Ammon's horn (tissue), 1 donor: ENCODE measurements around the gene PRDM5.

Experiments used
- DNase-seq: peaks from one replicate; pipeline ENCODE4 v3.0.0-alpha.2; 2016; ENCODE audit warnings: low spot score

PRDM5 gene

DNA sequence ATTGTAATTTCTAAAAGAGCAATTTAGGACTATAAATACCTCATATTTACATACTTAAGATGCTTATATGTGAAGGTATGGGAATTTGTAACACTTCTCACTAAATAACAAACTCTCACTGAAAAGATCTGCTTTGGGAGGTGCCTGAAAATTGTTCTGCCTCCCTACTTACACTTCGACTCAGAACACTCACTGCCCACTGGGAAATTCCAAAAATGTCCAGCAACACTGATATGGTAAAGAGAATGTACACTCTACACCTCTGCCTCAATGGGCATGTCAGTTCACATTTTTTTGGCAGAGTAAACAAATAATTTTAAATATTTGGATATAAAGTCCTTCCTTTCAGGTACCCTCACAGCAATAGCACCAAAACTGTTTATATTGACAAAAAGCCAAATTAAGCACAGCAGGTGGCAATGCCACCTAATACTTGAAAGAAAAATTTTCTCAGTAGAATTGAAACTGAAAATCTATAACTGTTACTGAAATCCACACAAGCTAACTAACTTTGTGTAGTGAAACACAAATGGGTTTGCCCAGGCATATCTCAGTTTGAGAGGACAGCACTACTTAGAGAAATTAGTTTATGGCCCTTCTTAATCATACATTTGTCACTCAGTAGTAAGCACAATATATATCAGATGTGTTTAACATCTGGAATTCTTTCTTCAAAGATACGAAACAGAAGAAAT is 67.1 kb downstream of the PRDM5 start:
- DNase-seq = no peak

DNA sequence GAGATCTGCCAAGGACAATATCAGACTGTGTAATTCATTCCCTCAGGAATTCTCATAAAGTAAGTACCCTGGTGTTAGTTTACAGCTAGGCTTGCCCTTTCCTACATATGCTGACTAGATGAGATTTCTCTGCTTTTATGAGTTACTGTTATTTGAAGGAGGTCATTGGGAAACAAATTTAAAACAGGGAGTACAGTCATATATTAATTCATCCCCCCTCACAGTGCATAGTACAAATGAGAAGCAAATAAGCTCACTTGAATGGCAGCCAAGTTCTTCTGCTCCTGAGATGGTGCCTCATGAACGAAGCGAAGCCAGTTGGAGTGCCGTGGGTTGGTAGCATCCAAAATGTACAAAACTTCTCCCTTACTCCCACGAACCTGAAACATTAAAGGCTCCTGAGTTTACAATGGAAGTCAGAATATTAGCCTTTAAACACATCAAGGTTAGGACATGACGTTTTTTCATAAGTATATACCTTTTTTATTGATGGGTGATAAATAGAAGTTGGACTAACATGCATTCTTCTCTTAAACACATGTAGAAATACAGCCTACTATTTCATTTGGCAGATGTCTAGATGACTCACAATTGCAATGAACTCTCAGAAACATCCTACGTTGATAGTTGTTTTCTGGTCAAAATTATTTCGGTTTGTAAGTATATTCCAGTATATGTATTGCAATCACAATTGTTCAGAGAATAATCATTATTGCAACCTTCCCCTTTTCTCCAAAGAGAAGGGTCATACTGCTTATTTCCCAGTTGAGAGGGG is 69.2 kb downstream of the PRDM5 start:
- DNase-seq = peak; percentile 67

DNA sequence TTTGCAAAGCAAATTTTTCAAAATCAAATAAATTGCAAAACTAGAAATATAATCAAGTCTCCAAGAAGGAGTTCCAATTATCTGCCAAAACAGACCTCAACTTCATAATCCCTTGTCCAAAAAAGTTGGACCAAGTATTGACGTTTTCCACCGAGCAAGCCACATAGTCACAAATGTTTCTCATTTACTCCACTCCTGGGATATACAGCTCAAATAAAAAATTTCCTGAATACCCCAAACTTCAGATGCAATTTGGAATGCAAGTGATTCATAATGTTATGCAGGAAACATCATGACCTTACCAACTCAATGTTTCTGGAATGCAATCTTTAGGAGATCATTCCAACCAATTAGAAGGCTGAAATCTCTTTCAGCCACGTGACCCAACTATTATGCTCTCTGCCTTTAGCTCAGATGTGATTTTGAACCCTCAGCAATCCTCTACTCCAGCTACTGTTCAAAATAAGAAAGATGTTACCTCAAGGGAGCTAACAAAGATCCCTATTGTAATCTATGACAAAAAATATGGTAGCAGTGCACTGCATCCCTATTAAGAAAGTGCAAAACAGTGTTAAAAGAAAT is 72.4 kb downstream of the PRDM5 start:
- DNase-seq = no peak

GRCh38 chr4:120847019-120847582 is 75.4 kb downstream of the PRDM5 start:
- no peak for DNase-seq

DNA sequence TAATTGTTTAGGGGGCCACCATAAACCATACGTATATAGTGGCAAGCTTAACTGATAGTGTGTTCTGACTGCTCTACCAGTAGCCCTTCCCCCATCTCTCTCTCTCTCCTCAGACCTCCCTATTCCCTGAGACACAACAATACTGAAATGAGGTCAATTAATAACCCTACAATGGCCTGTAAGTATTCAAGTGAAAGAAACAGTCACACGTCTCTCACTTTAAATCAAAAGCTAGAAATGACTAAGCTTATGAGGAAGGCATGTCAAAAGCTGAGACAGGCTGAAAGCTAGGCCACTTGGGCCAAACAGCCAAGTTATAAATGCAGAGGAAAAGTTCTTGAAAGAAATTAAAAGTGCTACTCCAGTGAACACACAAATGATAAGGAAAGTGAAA is 78.0 kb downstream of the PRDM5 start:
- no peak for DNase-seq

GRCh38 chr4:120843849-120844527 is 78.5 kb downstream of the PRDM5 start:
- DNase-seq = no peak

DNA sequence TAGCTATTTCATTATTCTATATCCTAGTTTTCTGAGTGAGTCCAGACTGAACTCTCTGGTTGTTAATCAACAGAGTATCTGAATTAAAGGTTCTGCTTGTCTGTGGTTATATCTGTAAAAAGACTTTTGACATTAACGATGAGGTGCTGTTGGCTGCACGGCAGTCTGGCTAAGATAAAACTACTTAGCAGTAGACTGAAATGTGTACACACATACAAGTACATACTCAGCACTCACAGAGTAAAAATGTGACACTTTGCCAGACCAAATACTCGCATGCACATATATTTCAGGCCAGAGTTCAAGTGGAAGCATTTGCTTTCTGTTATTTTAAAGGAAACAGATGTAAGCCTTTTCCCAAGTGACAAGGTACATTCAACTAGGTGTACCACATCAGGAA is 80.5 kb downstream of the PRDM5 start:
- no peak for DNase-seq

GRCh38 chr4:120841580-120841979 is 80.9 kb downstream of the PRDM5 start:
- no peak for DNase-seq

DNA sequence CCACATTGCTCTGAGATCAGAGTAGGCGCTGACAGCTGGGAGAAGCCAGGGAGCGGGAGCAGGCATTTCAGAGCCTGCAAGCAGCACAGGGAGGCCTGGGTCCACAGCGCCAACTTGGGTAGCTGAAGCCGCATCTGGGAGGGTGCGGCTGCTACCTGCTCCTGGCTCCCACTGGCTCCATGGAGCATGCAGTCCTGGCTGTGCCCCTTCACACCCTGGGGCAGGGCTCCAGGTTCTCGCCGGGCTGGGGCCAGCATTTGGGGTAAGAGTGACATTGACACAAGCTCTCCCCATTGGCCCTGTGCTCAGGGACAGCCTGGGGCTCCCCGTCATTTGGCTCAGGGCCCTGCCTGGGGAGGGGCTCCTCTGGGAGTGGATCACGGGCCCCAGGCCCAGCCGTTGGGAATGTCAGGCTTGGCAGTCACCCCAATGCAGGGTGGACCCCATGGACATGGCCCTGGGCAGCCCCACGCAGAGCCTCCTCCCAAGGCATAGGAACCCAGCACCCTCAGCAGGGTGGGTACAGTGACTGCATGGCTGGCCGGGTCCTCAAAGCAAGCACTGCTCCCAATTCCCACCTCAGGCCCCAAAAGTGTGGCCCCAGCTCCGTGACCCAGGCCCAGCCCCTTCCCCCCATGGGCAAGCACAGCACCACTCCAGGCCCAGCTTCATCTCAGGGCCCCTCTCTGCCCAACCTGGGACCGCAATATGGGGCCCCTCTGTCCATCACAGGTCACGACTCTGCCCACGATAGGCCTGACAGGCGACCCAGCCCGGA is 82.4 kb downstream of the PRDM5 start:
- no peak for DNase-seq

- peak; percentile 7 for DNase-seq
These were observed 83.1 kb downstream of the PRDM5 start for GRCh38 chr4:120839334-120839973.

- no peak for DNase-seq
These were observed 83.7 kb downstream of the PRDM5 start for GRCh38 chr4:120838784-120839183.

DNA sequence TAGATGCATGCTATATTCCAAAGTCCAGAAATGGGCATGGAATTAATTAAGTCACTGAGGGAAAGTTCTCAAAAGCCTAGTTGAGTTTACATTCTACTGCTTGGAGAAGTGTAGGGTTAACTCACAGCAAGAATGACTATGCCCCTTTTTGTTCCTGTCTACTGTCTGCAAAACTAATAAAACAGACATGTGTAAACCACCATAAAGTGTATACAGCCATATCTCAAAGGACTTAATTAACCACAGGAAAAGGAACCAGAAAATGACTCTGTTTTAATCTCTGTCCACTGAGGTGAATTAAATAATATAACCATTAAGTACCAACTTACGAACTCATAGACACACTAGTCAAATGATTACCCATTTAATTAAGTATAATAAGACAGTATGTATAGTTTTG is 84.9 kb downstream of the PRDM5 start:
- no peak for DNase-seq

DNA sequence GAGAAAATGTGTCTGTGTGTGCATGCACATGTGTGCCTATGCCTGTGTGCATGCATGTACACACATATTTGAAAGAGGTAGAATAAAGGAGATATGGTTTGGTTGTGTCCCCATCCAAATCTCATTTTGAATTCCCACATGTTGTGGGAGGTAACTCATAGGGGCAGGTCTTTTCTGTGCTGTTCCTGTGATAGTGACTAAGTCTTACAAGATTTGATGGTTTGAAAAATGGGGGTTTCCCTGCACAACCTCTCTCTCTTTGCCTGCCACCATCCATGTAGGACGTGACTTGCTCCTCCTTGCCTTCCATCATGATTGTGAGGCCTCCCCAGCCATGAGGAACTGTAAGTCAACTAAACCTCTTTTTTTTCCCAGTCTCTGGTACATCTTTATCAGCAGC is 87.2 kb downstream of the PRDM5 start:
- DNase-seq = no peak

DNA sequence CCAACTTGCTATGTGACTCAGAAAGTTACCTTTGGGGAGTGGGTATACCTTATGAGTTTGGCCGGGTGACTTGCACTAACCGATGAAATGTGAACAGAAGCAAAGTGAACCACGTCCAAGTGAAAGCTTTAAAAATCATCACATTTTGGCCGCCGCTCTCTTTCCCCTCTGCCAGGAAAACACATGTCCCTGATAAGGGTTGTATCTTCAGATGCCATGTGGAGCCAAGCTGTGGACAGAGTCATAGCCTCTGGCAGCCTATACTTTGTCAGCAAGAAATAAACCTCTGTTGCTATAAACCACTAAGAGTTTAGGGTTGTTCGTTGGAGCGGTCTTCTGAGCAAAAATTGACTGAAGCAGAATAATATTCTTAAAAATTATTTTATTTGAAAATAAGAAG is 92.3 kb downstream of the PRDM5 start:
- DNase-seq = no peak

DNA sequence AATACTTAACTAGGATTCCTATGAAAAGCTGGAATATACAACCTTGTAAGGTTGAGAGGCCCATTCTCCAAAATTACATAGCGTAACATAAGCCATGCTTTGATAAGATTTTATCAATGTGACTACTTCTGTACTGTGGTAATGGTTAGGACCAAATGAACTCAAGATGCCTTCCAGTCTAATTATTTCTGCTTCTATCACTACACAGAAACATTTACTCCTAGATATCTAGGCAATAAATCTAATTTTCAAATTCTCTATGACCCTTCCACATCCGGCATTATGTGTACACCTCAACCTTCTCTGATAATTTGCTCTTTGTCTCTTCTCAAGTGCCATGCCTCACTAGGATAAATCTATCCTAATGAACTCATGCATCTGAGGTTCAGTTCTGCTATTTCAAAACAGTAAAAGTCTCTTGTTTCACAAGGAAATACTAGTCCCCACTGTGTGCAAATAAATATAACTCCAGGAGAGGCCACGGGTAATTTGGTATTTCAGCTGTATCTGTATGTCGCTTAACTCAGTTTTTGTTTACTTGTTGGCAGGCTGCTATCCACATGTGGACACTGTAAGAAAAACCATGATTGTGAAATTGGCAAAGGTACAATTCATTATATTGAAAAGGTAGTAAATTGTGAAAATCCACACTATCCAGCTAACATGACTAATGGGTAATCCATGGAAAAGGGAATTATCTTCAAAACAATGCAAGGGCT is 93.3 kb downstream of the PRDM5 start:
- no peak for DNase-seq

DNA sequence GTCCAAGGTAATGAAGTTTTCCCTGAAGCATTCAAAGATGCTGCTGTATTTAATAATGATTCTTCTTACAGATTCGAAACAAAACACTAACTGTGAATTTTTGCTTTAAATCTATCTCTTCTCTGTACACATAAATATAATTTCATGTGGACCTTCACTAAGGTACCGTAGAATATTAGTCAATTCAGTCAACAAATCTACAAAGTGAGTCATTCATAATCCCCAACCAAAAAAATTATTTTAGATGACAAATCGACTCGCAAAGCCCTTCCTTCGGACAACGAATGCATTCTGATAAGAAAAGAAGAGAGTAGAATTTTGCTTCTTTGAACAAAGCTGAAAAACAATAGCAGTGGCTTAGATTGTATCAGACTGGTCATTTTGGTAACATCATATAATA is 95.7 kb downstream of the PRDM5 start:
- DNase-seq = no peak

DNA sequence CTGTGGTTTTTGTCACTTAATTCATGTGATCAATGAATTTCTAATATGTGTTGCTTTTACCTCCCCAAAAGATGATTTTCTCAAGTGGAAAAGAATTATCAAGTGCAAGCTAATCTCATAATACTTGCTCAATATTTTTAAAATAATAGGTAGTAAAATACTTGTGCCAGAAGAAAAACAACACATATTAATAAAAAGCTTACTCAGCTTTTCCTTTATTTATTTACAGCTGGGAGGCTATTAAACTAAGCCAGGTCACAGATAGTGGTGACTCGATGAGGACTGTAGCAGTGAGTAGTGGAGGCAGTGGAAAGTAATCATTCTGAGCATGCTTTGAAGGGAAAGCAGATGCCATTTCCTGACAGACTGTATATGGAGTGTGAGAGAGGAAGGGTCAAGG is 96.1 kb downstream of the PRDM5 start:
- no peak for DNase-seq

DNA sequence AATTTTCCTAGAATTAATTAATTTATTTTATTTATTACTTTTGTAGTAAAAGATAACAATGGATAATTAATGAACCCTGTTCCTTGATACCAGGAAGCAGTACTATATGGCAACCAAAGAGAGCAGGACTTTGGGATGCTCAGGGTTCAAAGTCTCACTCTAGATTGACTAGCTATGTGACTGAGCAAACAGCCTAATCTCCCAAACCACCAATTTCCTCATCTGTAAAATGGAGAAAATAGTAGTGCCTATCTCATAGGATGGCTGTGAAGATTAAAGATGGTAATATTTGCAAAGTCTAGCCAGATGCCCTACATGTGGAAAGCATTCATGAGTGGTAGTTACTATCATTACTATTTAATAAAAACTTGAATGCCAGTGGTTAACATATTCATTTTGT is 97.6 kb downstream of the PRDM5 start:
- DNase-seq = no peak

DNA sequence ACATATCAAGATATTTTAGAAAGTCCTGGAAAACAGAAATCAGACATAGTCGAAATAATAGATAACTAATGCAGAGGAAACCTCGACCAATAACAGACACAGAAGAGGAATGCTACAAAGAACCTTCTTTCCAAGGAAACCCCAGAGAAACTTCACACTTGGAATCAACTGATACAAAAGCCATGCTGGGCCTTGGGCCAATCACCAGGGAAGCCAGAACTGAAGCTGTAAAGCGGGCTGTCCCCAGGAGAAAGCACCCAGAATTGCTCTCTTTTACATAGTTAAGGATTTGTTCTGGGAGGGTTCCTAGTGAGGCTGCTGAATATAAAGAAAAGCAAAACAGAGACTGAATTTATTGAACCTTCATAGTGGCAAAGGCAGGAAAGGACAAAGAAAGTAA is 100.5 kb downstream of the PRDM5 start:
- peak; percentile 48 for DNase-seq

DNA sequence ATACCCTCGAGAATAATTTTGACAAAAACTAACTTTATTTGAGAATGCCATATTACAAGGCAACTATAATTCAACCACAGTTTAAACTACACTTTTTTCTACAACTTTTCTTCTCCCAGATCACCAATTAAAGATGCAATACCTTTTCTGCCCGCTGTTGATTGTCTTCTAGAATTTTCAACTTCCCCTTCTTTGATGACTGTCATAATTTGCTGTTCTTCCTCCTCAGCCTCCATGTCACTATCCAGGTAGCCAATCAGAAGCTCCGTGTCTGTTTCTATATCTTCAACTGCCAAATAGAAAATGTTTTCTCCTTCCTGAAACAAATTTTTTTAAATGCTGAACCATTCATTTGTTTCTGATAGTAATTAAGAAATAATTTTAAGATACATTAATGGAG is 101.5 kb downstream of the PRDM5 start:
- no peak for DNase-seq
